GM12892 (cell line): Measurements from ENCODE around the gene GRM1.

ENCODE experiments used
- POLR2A ChIP-seq: IDR thresholded peaks from 2 replicates; pipeline ENCODE4 v1.6.1; 2011; ENCODE audit warnings: low read depth, low read length, control low read depth
- POLR2AphosphoS5 ChIP-seq: IDR thresholded peaks from 2 replicates; pipeline ENCODE4 v1.6.1; 2011; ENCODE audit warnings: low read depth, low read length, control low read depth
- TAF1 ChIP-seq: IDR thresholded peaks from 2 replicates; pipeline ENCODE4 v1.6.1; 2011; ENCODE audit warnings: low read depth, mild to moderate bottlenecking, control low read depth, low read length, borderline replicate concordance

- no peak for TF ChIP-seq POLR2A
- no peak for TF ChIP-seq POLR2AphosphoS5
- TF ChIP-seq TAF1 = no peak
Observed at GRCh38 chr6:146300521-146300920, 271.7 kb downstream of the GRM1 start.
